GM15510 (cell line): Measurements from ENCODE around the gene SAFB2.

Experiments used
- POLR2A ChIP-seq: IDR thresholded peaks from 3 replicates; pipeline ENCODE4 v1.6.1; 2011; ENCODE audit warnings: borderline replicate concordance; ENCODE audit not compliant: insufficient read length; ENCODE audit errors: extremely low read depth

The SAFB2 gene

DNA sequence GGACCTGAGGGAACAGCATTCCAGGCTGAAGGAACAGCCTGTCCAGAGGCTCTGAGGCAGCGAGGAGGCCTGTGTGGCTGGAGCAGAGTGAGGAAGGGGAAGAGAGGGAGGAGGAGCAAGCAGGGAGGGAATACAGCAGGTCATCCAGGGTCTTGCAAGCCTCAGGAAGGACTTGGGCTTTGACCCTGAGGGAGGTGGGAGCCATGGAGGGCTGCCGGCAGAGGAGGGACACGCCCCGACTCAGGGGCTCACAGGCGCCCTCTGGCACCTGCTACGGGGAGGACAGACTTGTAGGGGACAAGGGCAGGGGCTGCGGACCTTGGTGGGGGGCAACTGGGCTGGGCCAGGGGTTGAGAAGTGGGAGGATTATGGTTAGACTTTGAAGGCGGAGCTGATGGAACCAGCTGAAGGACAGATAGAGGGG lies 59.6 kb downstream of the SAFB2 start:
- TF ChIP-seq POLR2A = no peak

DNA sequence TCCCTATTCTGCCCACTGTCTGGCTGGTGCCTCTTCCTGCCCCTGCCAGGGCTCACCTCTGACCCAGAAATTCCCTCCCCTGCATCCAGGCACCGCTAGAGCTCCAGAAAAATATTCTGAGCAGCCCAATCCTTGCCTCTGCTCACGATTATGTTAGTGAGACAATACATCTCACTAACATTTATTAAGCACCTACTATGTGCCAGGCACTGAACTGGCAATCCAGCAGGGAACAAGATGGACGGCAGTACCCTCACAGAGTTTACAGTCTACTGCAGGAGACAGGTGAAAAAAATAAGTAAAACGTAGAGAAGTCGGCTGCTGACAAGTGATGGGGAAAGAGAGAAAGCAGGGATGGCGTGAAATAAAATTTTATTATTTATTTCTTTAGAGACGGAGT lies 60.3 kb downstream of the SAFB2 start:
- TF ChIP-seq POLR2A = no peak

DNA sequence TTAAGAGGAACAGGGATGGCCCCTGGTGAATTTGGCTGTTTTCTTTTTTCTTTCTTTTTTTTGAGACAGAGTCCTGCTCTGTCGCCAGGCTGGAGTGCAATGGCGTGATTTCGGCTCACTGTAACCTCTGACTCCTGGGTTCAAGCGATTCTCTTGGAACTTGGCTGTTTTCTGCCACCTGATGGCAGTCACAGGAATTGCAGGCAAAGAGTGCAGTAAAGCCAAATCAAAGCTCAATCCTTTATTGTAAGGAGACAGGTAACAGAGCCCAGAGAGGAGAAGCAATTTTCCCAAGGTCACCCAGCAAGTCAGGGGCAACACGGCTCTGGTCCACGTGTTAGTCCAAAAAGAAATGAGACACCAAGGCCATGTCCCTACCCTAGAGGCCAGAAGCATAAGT lies 61.0 kb downstream of the SAFB2 start:
- no peak for TF ChIP-seq POLR2A

DNA sequence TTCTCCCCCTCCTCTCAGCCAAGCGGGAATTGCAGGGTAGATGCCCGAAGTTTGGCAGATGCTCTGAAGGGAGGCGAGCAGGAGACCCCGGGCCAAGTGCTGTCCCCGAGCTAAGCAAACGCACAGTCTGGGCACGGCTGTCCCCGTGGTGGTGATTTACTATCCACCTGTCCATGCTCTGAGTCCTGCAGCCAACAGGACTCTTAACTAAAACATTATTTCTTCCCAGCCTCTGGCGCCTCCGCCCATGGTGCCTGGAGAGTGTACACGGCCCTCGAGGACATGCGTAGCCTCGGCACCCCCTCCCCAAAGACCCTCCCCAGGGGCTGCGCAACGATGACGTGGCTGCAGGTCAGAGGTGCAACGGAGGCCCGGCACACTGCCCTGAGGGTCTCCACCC lies 62.4 kb downstream of the SAFB2 start:
- TF ChIP-seq POLR2A = no peak

DNA sequence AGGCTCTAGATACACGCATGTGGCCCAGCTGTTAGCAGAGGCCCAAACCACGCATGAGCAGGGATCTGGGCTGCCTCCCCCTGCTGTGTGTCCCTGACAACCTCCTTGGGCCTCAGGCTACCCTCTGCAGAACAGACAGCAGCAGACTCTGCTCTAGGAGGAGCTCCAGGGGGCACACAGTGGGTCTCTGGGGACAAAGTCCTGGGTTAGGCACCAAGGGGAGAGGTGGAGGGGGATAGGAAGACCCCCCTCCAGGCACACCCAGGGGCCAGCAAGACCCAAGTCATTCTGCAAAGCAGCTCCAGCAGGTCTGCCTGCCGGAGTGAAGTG lies 62.8 kb downstream of the SAFB2 start:
- TF ChIP-seq POLR2A = no peak

DNA sequence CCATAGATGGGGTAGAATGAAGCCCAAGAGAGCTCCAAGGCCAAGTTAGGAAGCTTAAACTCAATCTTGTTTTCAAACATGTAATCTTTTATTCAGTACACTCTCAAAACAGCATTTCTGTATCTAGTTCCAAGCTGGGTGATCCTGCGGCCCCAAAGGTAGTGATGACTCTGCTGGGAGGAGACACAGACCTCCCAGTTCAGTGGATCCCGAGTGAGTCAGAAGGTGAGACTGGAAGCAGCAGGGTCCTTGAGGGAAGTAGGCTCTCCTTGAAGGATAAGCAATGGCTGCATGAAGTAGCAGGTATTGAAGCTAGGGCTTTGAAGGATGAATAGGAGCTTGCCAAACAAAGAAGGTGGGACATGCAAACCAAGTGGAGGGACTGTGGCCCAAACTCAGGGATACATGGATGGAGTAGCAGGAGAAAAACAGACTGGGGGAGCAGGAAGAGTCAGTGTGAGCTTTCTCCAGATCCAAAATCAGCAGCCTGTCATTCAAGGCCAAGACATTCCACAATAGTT lies 64.4 kb downstream of the SAFB2 start:
- no peak for TF ChIP-seq POLR2A

DNA sequence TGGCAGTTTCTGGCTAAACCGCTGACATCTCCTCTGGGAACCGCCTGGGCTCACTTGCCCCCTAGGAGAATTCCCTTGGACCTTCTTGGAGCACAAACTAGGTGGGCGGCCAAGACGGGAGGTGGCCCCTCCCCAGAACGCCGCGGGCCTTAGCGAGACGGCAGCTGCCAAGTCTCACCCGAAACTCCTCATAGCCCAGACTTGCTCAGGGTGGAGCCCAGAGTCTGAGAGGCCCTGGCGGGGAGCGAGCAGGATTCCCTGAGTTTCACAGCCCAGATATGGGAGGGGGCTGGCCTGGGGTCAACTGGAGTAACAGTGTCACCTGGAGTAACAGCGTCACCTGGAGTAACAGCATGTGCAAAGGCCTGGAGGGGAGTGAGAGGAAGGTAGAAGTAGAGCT lies 64.9 kb downstream of the SAFB2 start:
- TF ChIP-seq POLR2A = no peak

GRCh38 chr19:5554828-5555227 lies 67.7 kb downstream of the SAFB2 start:
- no peak for TF ChIP-seq POLR2A

DNA sequence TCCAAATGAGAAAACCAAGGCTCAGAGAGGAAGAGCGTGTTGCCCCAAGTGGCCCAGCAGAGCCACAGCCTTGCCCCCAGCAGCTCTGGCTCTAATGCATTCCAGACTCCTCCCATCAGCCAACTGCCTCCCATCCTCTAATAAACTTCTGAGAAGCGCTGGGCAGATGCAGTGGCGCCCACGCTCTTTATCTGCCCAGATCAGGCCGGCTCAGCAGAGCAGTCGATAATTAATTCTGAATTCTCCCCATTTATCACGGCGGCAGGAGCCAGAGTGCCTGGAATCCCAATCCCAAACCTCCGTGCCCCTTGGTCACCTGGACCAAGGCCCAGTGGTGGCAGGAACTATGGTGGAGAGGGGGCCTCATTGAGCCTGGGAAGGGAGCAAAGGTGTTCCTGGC lies 68.7 kb downstream of the SAFB2 start:
- no peak for TF ChIP-seq POLR2A

GRCh38 chr19:5547881-5548280 lies 74.7 kb downstream of the SAFB2 start:
- TF ChIP-seq POLR2A = no peak

GRCh38 chr19:5545984-5546383 lies 76.6 kb downstream of the SAFB2 start:
- TF ChIP-seq POLR2A = no peak

DNA sequence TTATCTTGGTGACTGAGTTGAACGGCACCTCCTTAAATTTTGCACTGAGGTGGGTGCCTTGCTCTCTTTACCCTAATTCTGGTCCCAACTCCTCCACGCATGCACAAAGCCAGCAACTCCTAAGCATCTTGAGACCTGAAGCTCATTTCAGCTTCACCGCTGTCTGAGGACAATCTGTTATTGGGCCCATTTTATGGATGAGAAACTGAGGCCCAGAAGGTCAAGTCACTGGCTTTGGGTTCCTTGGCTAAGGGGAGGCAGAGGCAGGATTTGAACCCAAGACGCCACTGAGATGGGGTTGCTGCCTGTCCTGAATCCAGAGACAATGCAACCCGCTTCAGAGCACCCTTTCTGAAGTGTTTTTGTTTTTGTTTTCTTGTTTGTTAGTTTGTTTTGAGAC lies 77.5 kb downstream of the SAFB2 start:
- TF ChIP-seq POLR2A = no peak

GRCh38 chr19:5542665-5543064 lies 79.9 kb downstream of the SAFB2 start:
- TF ChIP-seq POLR2A = no peak

- no peak for TF ChIP-seq POLR2A
Measured at GRCh38 chr19:5541456-5541855, 81.1 kb downstream of the SAFB2 start.

DNA sequence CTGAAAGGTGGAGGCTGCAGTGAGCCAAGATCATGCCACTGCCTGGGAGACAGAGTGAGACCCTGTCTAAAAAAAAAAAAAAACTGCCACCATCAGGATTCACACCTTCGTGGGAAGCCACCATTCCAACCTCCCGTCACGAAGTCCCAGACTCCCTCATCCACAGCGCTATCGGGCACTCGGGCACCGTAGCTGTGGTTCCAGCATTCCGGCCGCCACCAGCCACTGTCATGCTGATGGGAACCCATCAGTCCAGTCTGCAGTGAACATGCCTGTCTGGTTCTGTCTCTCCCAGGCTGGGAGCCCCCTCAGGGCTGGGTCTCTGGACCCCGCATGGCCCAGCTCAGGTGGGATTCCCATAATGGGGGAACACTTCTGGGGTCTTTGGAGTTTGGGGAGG lies 82.4 kb downstream of the SAFB2 start:
- no peak for TF ChIP-seq POLR2A

- no peak for TF ChIP-seq POLR2A
Measured at GRCh38 chr19:5537870-5538269, 84.7 kb downstream of the SAFB2 start.
